ENCODE measurements around the gene ITPKB. TPM values are rescaled to one million over a fixed set of nuclear protein-coding genes. Genes with fewer than 3 reads are reported as not detected.

Gene ITPKB
- total and polyA plus RNA-seq, 2 of the 13 experiments (the other 11 are each of a cell fraction or from before 2014, with no cell fraction given): not detected

GRCh38 chr1:226649244-226649643, 89.8 kb downstream of the ITPKB start:
- Histone ChIP-seq H3K9ac (ENCODE audit: insufficient read depth, low read depth, low read length) (no peak overlapping the region), H3K4me1 (ENCODE audit: insufficient read depth, low read length) (no peaks in the 10 kb centered on the region), H3K27me3 (ENCODE audit: control insufficient read depth in 1 of 2, insufficient read depth in 2 of 2, low read length in 2 of 2) (peaks cover 11 to 64% of the 10 kb centered on the region in 2 experiments; a peak in 4 of 5 replicates), H3K36me3 (replicated peaks in 1 of 2; ENCODE audit: control insufficient read depth in 1 of 2, insufficient read depth in 2 of 2, low read length in 2 of 2) (no peaks in the 10 kb centered on the region), H3K4me2 (ENCODE audit: low read depth, low read length) (no peak overlapping the region), H3K4me3 (replicated peaks in 1 of 3; ENCODE audit: insufficient read depth in 1 of 3, low read depth in 2 of 3, low read length in 3 of 3) (no peak overlapping the region), H2AFZ (ENCODE audit: low read length) (no peak overlapping the region), H4K20me1 (ENCODE audit: insufficient read depth, low read length) (no peaks in the 10 kb centered on the region), H3K9me3 (ENCODE audit: low read length) (no peaks in the 10 kb centered on the region), H3K27ac (ENCODE audit: extremely low read length, insufficient read depth, low read length) (no peak overlapping the region), H3K79me2 (ENCODE audit: insufficient read depth, low read length) (no peaks in the 10 kb centered on the region)
- no TSS peak for BruUV-seq (replicated peaks)
- FAIRE-seq (no peak), DNase-seq (ENCODE audit: low spot score) (no peak), ATAC-seq (no peak)
- ChIA-PET CTCF (ENCODE audit: low intra/inter-chr PET ratio, low total read pairs) (no interaction called here), POLR2A (no interaction called here)
- in situ Hi-C loops (cut with HindIII; ENCODE audit: extremely low pct_ligation_motif_present, low pct_unique_long_range_greater_than_20kb): no loop called here
- intact Hi-C loops (cut with micrococcal nuclease; ENCODE audit: unreplicated experiment): no loop called here
- 59% methylated on average over 8 of the region's 8 CpGs for WGBS (ENCODE audit: low lambda C conversion rate)
- TF ChIP-seq ZNF235 (CRISPR knock-in tag; IDR thresholded peaks at IDR 0.05; ENCODE audit: borderline replicate concordance): no peak
- TF ChIP-seq ZMAT3 (CRISPR knock-in tag; conservative IDR thresholded peaks at IDR 0.05): no peak
- TF ChIP-seq ELF4 (CRISPR knock-in tag; IDR thresholded peaks at IDR 0.05; ENCODE audit: borderline replicate concordance): no peak
- TF ChIP-seq ZNF570 (CRISPR knock-in tag; IDR thresholded peaks at IDR 0.05; ENCODE audit: borderline replicate concordance): no peak
- no peak for TF ChIP-seq KLF11 (CRISPR knock-in tag; IDR thresholded peaks at IDR 0.05)
- no peak for TF ChIP-seq SRY (CRISPR knock-in tag; IDR thresholded peaks at IDR 0.05)
- peak; percentile 91 for TF ChIP-seq MNT (IDR thresholded peaks at IDR 0.05)

GRCh38 chr1:226648421-226648820, 90.7 kb downstream of the ITPKB start:
- intact Hi-C loops (cut with micrococcal nuclease; ENCODE audit: unreplicated experiment): no loop called here
- Histone ChIP-seq H4K20me1 (ENCODE audit: insufficient read depth, low read length) (no peaks in the 10 kb centered on the region), H2AFZ (ENCODE audit: low read length) (no peak overlapping the region), H3K27me3 (ENCODE audit: control insufficient read depth in 1 of 2, insufficient read depth in 2 of 2, low read length in 2 of 2) (peaks cover 11 to 68% of the 10 kb centered on the region in 2 experiments; a peak in 4 of 5 replicates), H3K9ac (ENCODE audit: insufficient read depth, low read depth, low read length) (no peak overlapping the region), H3K4me2 (ENCODE audit: low read depth, low read length) (no peak overlapping the region), H3K27ac (ENCODE audit: extremely low read length, insufficient read depth, low read length) (no peak overlapping the region), H3K4me3 (replicated peaks in 1 of 3; ENCODE audit: insufficient read depth in 1 of 3, low read depth in 2 of 3, low read length in 3 of 3) (no peak overlapping the region), H3K4me1 (ENCODE audit: insufficient read depth, low read length) (no peaks in the 10 kb centered on the region), H3K9me3 (ENCODE audit: low read length) (no peaks in the 10 kb centered on the region), H3K79me2 (ENCODE audit: insufficient read depth, low read length) (no peaks in the 10 kb centered on the region), H3K36me3 (replicated peaks in 1 of 2; ENCODE audit: control insufficient read depth in 1 of 2, insufficient read depth in 2 of 2, low read length in 2 of 2) (no peaks in the 10 kb centered on the region)
- BruUV-seq (replicated peaks): no TSS peak
- ATAC-seq (no peak), FAIRE-seq (no peak), DNase-seq (ENCODE audit: low spot score) (no peak)
- WGBS (ENCODE audit: low lambda C conversion rate): 32% methylated on average over 5 of the region's 6 CpGs
- POLR2A ChIA-PET: no interaction called here
- TF ChIP-seq JARID2 (CRISPR knock-in tag; IDR thresholded peaks at IDR 0.05; ENCODE audit: insufficient replicate concordance) (no peak), ZNF703 (CRISPR knock-in tag; IDR thresholded peaks at IDR 0.05; ENCODE audit: borderline replicate concordance) (no peak), ZNF761 (CRISPR knock-in tag; conservative IDR thresholded peaks at IDR 0.05) (no peak), ZNF83 (CRISPR knock-in tag; IDR thresholded peaks at IDR 0.05; ENCODE audit: borderline replicate concordance) (no peak), MYNN (CRISPR knock-in tag; IDR thresholded peaks at IDR 0.05; ENCODE audit: low read depth) (no peak), ELF1 (CRISPR knock-in tag; IDR thresholded peaks at IDR 0.05) (no peak), ZSCAN30 (CRISPR knock-in tag; IDR thresholded peaks at IDR 0.05) (no peak)
- CTCF ChIA-PET (ENCODE audit: low intra/inter-chr PET ratio, low total read pairs): no interaction called here
- in situ Hi-C loops (cut with HindIII; ENCODE audit: extremely low pct_ligation_motif_present, low pct_unique_long_range_greater_than_20kb): no loop called here
